RPMI8226 (cell line): Measurements from ENCODE around the gene GRK1.
"Not testable (repeated sequence)": the region's sequence is repeated elsewhere in the genome, so short reads cannot be mapped to it uniquely, and the experiment has no call there.

Source experiments
- DNase-seq: peaks from one replicate; pipeline ENCODE4 v3.0.0-alpha.2; 2015

GRK1 gene

DNA sequence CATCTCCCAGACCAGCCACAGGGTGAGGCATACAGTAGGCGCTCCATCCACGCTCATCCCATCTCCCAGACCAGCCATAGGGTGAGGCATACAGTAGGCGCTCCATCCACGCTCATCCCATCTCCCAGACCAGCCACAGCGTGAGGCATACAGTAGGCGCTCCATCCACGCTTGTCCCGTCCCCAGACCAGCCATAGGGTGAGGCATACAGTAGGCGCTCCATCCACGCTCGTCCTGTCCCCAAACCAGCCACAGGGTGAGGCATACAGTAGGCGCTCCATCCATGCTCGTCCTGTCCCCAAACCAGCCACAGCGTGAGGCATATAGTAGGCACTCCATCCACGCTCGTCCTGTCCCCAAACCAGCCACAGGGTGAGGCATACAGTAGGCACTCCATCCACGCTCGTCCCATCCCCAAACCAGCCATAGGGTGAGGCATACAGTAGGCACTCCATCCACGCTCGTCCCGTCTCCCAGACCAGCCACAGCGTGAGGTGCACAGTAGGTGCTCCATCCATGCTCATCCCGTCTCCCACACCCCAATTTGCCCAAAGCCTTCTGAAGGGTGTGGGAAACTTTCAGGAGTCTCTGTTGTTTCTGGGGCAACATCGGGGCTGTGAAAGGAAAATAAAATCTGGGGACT lies 78.6 kb downstream of the GRK1 start:
- not testable (repeated sequence) for DNase-seq

GRCh38 chr13:113746143-113746525 lies 79.1 kb downstream of the GRK1 start:
- DNase-seq, result peak; percentile 7

- no peak for DNase-seq
Measured at GRCh38 chr13:113746671-113747070, 79.7 kb downstream of the GRK1 start.

DNA sequence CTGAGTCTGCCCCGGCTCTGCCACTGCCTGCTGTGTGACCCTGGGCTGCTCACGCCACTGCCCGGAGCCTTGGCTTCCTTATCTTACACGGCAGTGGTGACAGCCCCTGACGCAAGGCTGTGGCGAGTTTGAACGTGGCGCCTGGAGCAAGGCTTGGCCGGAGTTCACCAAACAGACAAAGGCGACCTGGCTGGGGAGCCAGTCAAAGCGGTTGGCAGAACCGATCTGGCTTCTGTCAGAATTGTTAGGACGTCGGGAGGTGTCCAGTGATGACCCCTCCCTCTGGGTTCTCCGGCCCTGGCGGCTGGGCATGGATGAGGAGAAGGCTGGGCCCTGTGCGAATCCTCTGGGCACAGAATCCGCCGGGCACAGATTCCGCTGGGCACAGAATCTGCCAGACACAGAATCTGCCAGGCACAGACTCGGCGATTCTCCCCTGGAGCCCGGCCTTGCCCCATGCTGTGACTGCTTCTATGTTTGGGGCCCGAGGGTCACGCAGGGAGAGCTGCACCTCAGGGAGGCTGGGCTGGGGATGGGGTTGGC lies 80.3 kb downstream of the GRK1 start:
- no peak for DNase-seq

DNA sequence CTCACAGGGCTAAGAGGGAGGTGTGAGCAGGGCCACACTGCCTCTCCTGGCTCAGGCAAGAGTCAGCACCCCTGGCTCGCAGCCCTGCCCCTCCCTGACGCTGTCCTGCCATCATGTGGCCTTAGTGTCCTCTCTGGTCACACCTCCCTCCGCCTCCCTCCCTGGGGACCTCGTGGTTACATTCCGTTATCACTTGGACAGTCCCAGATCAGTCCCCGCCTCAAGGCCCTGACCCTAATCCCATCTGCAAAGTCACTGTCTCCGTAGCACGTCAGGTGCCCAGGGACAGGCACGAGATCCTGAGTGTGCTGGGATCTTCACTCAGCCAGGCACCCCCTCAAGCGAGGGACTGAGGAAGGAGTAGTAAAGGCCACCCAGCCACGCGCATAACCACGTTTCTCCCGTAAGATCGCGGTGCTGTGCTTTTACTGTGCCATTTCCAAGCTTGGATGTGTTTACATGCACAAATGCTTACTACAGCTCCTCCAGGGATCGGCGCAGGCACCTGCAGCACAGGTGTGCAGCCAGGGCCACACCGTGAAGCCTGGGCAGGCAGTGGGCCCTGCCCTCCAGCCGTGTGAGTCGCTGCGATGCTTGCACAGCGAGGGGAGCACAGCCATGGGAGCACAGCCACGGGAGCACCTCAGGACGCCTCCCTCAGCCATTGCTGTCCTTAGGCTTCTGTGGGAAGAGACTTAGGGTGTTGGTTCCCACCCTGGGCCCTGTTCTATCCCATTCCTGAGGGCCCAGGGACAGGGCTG lies 81.3 kb downstream of the GRK1 start:
- DNase-seq, result peak; percentile 5

DNA sequence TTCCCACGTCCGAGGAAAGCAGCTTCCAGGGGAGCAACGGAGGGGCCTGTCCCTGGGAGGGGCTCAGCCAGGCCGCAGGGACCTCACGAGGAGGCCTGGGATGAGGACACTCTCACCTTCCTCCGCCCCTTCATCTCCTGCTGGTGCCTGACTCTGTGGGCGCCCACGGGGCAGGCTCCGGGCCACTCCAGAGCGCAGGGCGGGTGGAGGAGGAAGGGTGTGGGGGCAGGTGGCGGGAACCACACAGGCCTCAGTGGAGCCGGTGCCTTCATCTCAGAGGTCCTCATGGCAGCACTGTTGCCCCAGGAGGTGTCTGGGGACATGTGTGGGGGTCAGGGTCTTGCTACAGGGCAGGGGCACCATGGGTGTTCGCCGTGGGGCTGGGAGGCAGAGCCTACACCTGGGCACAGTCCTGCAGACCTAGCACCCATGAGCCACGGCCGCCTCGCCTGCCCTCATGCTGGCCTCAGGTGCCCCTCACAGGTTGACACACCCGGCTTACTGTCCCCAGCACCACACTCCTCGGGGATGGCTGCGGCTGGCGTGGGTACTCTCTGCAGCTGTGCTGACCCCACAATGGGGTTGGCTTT lies 81.9 kb downstream of the GRK1 start:
- no peak for DNase-seq

GRCh38 chr13:113749507-113749906 lies 82.5 kb downstream of the GRK1 start:
- DNase-seq, result no peak

DNA sequence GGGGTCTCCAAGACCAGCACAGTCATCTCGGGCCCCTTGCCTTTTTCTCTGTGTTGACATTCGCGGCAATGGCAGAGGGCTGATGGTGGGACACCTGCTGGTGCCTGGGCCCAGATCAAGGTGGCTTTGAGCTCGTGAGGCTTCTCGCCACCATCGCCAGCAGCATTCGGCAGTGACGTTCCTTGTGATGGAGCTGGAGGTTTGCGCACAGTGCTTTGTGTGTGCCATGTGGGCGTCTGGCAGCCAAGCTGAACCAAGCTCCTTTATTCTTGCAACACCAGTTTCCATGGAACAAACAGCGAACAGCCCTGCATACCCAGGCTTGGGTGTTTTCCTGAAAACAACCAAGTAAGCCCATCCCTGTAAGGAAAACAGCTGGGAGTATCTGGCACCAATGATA lies 82.9 kb downstream of the GRK1 start:
- no peak for DNase-seq

- DNase-seq, result no peak
Measured at GRCh38 chr13:113750554-113751399, 83.8 kb downstream of the GRK1 start.

DNA sequence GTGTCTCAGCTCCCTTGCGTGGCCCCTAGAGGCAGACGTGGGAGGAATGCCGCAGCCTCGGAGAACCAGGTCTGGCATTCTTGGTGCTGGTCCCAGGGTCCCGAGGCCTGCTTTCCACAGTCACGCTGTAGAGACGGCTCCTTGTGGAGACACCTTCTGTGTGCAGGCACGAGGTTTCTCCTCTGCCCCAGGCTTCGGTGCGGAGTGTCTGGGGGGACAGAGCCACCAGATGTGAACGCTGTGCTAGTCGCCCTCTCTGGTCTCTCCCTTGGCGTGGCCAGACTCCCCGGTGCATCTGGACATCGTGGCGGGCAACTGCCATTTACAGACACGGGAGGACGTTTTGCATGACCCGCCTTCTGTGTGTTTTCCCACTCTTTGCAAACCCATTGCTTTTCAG lies 84.5 kb downstream of the GRK1 start:
- no peak for DNase-seq

- not testable (repeated sequence) for DNase-seq
Measured at GRCh38 chr13:113752211-113752986, 85.4 kb downstream of the GRK1 start.

DNA sequence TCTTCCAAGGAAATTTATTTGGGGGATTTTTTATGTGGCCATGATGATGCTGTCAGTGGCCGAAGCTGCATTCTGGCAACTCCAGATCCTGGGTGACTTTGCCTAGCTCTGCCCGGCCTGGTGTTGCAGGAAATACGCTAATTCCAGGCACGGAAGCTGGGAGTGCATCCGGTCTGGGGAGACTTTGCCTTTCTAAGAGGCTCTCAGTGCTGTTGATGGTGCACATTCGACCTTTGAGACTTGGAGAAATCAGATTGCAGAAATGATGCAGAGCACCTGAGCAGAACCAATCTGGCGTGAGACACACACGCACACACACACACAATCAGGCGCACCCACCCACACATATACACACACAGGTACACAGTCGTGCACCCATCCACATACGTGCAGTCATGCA lies 86.2 kb downstream of the GRK1 start:
- no peak for DNase-seq

- DNase-seq, result no peak
Measured at GRCh38 chr13:113754242-113754641, 87.2 kb downstream of the GRK1 start.

DNA sequence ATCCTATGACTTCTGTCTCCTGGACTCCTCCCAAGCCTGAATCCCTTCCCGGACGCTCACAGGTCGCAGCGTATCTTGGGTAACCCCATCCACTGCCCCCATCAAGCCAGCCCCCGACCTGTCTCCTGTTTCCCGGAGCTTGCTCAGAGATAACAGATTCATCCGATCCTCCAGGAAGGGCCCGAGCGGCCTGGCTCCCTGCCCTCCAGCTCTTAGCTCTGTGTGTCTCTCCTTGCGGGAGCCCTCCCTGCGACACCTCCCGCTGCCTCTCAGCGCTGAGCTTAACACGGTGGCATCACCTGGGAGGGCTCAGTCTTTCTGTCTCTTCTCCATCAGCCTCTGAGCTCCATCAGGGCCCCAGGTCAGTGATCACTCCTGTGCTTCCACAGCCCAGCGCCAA lies 87.7 kb downstream of the GRK1 start:
- no peak for DNase-seq

DNA sequence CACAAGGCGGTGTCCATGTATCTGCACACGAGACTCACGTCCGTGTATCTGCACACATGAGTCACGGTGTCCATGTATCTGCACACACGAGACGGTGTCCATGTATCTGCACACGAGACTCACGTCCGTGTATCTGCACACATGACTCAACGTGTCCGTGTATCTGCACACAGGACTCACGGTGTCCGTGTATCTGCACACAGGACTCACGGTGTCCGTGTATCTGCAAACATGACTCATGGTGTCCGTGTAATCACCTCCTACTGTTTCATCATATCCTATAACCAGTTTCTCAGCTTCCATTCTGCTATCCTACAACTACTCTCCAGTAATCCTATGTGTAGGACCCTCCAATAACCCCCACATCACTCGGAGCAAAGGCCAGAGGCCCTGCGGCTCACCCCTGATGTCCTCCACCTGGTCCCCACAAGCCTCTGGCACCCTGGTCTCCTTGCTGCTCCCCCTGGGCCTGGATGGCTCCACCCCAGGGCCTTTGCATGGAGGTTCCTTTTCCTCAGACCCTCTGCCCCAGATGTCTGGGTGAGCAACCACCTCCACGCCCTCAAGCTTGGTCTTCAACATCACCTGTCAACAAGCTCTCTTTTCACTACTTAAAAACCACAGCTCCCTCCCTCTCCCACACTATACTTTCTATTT lies 89.5 kb downstream of the GRK1 start:
- DNase-seq, result no peak

DNA sequence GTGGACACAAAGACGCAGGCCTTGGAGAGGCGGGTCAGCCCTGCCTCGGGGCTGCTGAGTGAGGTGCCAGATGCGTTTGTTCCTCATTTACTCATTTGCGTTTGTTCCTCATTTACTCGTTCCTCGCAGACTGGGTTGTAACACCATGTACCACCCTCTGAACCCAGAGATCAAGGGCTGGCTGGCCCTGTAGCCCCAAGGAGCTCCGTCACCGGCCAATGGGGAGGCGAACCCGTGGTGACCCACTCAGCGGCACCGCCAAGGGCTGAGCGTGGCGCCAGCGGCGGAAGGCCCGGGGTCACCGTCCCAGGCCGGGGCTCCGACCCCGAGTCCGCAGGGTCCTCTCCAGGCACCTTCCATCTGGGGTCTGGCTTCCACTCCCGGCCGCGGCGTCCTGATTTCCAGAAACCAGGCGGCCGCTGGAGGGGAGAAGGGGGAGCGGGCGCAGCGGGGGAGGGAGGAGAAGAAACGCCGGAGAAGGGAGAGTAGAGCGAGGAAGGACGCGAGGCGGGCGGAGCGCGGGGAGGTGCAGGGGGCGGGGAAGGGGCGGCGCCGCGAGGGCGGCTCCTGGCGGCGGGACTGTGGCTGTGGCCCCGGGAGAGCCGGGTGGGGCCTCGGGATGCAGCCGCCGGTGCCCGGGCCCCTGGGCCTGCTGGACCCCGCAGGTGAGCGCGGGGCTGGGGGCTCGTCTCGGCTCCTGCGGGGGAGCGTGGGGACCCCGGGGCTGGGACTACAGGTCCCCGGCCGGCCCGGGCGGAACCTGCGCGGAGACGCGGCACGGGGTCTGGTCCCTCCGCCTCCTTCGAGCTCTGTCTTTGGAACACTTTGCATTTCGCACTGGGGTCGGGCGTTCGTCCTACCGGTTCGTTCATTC lies 91.9 kb downstream of the GRK1 start, which contains the start of gene TMEM255B:
Gene TMEM255B (plus strand): TSS at position 576 of the 874 bp plus-strand sequence. CDS start 44 bp downstream, at position 620.
- DNase-seq, result peak; percentile 81

DNA sequence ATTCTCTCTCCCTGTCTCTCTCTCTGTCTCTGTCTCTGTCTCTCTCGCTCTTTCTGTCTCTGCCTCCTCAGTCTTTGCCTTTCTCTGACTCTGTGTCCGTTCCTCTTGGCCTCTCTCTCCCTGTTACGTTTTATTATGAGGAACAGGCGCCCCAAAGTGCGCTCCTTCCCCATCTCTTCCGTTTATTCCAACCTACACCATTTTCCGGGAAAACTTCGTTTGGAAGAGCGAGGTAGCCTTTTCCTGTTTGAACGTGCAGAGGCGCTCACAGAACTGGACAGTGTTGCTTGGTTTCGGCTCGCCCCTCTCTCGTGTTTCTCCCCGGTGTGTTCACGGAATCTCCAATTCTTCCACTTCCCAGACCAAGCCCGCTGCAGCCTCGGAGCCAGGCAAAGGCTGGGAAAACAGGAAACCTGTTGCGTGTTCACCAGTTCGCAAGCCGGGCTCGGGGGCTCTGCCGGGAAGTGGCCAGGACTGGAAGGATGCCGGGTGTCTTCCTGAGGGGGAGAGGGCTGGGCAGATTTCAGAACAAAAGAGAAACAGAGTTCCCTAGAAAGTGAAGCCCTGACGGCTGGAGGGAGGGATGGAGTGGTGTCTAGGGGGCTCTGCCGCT lies 92.6 kb downstream of the GRK1 start:
- no peak for DNase-seq

- DNase-seq, result no peak
Measured at GRCh38 chr13:113761136-113761535, 94.1 kb downstream of the GRK1 start.

DNA sequence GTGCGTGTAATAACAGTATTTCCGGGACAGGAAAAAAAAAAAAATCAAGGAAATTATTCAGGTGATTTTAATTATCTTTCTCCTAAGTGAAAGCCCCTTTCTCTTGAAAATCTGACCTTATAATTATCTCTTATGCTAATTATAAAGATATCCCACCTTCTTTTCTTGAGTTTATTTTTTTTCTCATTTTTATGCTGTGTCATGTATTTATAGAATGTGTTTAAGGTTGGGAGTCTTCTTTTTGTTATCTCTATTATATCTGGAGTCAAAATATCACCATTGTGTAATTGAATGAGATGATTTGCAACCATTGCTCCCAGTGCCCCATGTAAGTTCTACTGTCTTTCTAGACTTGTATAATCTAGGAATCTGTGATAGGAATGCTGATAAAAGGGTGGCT lies 95.1 kb downstream of the GRK1 start:
- DNase-seq, result no peak

DNA sequence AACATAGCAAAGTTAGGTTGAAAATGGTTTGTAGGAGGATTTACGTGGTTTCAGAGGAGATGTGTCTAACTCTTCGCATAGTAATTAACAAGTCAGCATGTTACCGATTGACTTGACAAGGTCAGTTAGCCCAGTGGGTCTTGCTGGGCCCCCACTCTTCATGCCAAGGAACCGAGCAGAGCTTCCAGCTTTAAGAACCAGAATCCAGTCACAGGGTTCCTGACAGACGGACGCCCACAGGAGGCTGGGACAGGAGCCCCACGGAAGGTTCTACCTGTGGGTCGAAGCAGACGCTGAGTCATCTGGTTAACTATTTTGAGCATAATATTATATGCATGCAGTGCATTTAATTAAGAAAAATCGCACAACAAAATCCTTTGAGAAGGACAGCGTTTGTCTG lies 95.5 kb downstream of the GRK1 start:
- no peak for DNase-seq
